GM21447 (cell line): ENCODE results near the gene VAV3.

Experiments
- ATAC-seq: cut with Tn5 transposase; IDR thresholded peaks from one replicate; pipeline ENCODE4 v1.9.1; 2021; ENCODE audit not compliant: unreplicated experiment

Gene VAV3

DNA sequence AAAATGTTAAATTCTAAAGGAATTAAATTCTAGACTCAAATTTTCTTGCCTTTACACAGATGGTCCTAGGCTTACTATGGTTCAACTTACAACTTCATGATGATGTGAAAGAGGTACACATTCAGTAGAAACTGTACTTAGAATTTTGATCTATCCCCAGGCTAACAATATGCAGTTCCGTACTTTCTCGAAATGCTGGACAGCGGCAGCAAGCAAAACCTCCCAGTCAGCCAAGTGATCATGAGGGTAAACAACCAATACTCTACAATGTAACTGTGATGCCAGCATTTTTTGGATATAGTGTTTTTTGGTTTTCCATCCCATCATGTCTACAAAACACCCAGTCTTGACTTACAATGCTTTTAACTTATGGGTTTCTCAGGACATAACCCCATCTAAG is 25.7 kb downstream of the VAV3 start:
- ATAC-seq = no peak

DNA sequence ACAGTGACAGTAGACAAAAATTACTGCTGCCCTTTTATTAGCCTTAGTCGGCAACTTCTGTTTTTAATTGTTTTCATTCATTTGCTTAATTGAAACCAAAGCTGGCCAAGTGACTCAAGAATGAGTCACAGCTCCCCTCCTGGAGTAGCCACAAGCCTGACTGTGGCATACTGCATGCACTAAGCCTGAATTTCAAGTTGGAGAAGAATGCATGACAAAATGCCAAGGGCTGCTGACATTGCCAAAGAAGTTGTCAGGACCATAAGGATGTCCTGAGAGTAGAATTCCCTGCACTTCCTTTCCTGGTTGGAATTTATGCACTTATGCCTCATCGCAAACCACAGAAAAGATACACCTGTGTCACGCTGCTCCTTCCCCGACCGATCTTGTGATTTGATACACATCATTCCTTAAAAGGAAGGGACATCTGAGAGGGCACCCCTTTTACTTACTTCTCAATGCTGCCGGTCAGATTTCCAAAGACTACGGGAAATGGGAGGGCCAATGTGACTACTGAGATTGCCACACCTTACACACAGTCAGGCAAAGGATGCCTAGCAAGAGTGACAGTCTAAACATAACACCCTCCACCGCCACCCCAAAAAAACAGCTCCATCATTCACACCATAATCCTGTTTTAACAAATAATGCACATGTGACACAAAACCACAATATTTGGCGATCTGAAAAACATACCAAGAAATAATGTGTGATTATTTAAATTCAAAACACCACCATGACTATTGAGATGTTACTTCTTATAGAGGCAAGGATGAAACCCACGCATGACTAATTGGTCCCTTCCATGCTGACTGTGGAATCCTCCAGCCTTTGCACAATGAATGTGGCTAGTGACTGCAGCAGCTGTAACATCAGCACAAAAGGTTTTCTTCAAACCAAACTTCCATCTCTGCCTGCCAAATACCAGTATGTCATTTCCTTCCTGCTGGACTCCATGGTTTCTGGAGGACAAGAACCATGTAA is 28.2 kb downstream of the VAV3 start:
- no peak for ATAC-seq

- peak; percentile 90 for ATAC-seq
Observed at GRCh38 chr1:107935396-107936064, 29.4 kb downstream of the VAV3 start.

DNA sequence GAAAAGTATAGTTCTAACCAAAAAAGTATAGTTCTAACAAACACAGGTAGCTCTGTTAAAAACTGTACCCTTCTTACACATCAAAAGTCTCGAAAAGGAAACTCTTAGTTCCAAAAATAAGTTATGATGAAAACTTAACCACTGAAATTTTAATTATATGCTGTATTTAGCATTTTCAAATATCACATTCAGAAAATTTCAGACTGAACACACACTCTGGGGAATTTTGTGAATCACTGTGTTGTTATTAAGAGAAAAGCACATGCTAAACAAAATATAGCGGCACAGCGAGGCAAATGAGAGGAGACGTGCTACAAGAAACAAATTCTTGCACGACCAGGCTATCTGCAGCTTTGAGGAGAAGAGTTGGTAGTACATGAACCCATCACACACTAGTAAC is 30.4 kb downstream of the VAV3 start:
- ATAC-seq = peak; percentile 33

GRCh38 chr1:107933736-107934135 is 31.2 kb downstream of the VAV3 start:
- ATAC-seq = no peak

GRCh38 chr1:107930292-107930691 is 34.7 kb downstream of the VAV3 start:
- ATAC-seq = no peak

DNA sequence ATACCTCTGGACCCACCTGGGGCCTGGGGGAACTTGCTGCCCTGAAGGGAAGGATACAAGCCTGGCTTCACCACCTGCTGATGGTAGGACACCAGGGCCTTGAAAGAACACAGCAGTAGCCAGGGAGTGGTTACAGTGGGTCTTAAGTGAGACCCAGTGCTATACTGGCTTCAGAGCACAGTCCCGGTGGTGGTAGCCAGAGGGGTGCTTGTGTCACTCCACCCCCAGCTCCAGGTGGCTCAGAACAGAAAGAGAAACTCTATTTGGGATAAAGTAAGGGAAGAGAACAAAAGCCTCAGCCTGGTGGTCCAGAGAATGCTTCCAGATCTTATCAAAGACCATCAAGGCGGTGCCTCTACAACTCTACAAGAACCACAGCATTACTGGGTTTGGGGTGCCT is 37.2 kb downstream of the VAV3 start:
- no peak for ATAC-seq

GRCh38 chr1:107926436-107927080 is 38.4 kb downstream of the VAV3 start:
- no peak for ATAC-seq

DNA sequence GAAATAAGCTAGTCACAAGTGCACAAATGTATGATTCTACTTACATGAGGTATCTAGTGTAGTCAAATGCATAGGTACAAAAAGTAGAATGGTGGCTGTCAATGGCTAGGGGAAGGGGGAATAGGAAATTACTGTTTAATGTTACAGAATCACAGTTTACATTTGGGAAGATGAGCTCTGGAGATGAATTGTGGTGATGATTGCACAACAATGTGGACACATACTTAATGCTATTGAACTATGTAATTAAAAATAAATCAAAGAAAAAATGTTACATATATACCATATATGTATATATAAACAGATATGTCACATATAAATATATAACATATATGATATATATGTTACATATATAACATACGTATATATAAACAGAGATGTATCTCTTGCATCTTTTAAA is 39.4 kb downstream of the VAV3 start:
- no peak for ATAC-seq

- no peak for ATAC-seq
Observed at GRCh38 chr1:107920999-107921398, 44.0 kb downstream of the VAV3 start.

GRCh38 chr1:107920561-107920960 is 44.4 kb downstream of the VAV3 start:
- no peak for ATAC-seq

GRCh38 chr1:107919953-107920352 is 45.0 kb downstream of the VAV3 start:
- no peak for ATAC-seq

DNA sequence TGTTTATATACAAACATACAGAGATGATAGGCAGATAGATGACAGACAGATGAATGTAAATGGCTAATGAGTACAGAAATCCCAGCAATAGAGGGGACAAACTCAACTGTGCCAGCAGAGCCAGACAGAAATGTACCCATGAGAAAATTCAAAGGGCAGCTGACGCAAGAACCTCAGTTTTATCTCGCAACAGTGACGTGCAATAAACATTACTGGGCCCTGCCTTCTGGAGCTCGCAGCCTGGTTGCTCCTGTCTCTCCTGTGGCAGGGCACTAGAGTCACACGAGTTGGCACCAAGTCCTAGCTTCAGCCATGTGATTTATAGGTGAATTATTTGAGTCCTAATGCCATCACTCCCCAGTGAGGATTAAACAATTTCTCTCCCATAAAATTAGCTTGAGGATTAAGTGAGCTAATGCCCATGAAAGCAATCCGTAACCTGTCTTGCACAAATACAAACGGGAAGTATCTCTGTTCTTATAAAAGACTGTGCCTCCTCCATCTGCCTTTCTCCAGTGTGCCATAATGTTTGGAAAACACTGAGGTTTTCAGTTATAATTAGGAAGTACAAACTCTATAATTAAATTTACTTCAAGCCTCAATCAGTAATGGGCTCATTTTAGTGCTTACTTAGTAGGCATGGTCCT is 50.7 kb downstream of the VAV3 start:
- no peak for ATAC-seq

GRCh38 chr1:107912656-107913055 is 52.3 kb downstream of the VAV3 start:
- ATAC-seq = no peak

- ATAC-seq = no peak
Observed at GRCh38 chr1:107900090-107900945, 64.7 kb downstream of the VAV3 start.

DNA sequence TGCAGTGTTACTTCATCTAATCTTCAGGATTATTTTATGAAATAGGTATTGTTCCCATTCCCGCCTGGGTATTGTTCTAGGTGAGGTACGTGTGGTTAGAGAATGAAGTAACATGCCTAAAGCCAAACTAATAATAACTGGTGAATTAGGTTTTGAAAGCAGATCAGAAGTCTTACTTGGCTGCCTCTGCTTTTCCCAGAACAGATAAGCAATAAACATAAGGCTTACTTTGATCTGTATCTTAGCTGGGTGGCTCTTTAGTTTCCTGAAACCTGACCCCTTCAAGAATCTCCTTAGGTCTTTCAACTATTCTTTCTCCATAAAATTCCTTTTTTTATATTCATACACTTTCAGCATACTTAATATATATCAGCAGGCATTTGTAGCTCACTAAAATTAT is 65.3 kb downstream of the VAV3 start:
- no peak for ATAC-seq

DNA sequence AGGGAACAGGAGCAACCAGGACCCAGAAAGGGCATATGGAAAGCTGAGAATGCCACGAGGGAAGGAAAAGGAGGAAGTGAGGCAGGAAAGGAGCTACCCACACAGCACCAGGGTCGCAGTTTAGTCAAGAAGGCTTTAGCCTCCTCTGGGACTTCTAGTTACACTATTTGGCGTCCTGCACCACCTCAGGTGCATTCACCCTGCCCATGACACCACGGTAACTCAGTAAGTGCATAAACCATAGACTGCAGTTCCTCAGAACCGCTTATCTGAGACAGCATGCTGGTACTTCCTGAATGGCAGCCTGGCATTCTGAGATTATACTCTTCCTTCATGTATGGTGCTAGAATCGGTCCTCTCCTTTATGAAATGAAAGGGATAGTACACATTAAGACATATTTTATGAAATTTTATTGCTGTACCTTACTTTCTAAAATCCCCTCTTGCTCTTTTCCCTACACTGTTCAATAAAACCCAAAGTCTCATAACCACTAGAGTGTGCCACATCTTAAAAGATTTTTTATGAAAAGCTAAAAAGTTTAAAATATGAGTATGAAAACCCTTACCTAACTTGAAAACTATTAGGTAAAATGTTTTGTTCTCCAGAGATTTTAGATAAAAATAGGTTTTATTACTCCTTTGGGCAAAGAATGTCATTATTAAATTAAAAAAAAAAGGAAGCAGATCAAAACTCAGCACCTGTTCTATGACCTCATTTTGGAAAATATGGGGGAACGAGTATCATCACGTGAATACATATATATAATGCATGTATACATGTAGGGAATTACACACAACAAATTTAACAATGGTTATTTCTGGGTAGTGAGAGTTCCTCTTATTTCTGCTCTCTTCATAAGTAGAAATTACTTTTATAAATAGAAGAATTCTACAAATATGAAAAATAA is 67.3 kb downstream of the VAV3 start:
- ATAC-seq = no peak

DNA sequence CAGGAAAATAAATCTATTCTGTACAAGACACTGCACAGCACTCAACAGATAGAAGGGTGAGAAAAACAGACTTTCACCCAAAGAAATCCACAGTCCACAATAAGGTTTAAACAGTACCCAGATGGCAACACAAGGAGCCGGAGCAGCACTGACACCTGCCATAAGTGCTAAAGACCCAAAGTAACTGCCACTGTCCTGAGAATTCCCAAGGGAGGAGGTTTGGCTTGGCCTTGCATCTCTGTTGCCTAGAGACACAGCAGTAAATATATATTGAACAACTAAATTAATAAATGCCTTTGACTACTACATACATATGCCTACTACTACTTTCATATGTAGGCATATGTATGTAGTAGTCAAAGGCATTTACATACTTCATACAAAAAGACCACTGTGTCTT is 68.0 kb downstream of the VAV3 start:
- no peak for ATAC-seq

GRCh38 chr1:107896401-107896800 is 68.6 kb downstream of the VAV3 start:
- no peak for ATAC-seq
